Osteocyte (in vitro differentiated cells): Measurements from ENCODE around the gene CDH23. TPM values are rescaled to one million over a fixed set of nuclear protein-coding genes. Genes with fewer than 3 reads are reported as not detected.

Experiments used
- DNase-seq: peaks from one replicate; pipeline ENCODE4 v3.0.0; 2021; ENCODE audit warnings: mixed read lengths; ENCODE audit not compliant: unreplicated experiment; ENCODE audit errors: extremely low spot score
- H3K27ac Mint-ChIP-seq: one replicate; pipeline ENCODE4 v1.8.0; 2021; ENCODE audit warnings: mild to moderate bottlenecking, mixed read lengths; ENCODE audit not compliant: unreplicated experiment
- H3K27me3 Mint-ChIP-seq: one replicate; pipeline ENCODE4 v1.8.0; 2021; ENCODE audit warnings: mixed read lengths; ENCODE audit not compliant: unreplicated experiment
- H3K36me3 Mint-ChIP-seq: one replicate; pipeline ENCODE4 v1.8.0; 2021; ENCODE audit warnings: mixed read lengths; ENCODE audit not compliant: unreplicated experiment
- H3K4me1 Mint-ChIP-seq: one replicate; pipeline ENCODE4 v1.8.0; 2021; ENCODE audit warnings: mixed read lengths; ENCODE audit not compliant: unreplicated experiment
- H3K4me3 Mint-ChIP-seq: one replicate; pipeline ENCODE4 v1.8.0; 2021; ENCODE audit warnings: mild to moderate bottlenecking, moderate library complexity, mixed read lengths; ENCODE audit not compliant: unreplicated experiment
- H3K9me3 Mint-ChIP-seq: one replicate; pipeline ENCODE4 v1.8.0; 2021; ENCODE audit warnings: mixed read lengths; ENCODE audit not compliant: unreplicated experiment
- total RNA-seq: library from RNA; stranded (reverse); gene quantifications from 2 replicates; pipeline ENCODE4 v1.2.1, GENCODE V29; 2021
- TF ChIP-seq, protein P1 (sequence below): fragments of 200-600 bp; sonication (generic); IDR thresholded peaks from 2 replicates; pipeline ENCODE4 v1.5.0; 2021; ENCODE audit warnings: antibody characterized with exemption, mild to moderate bottlenecking, moderate library complexity

Gene CDH23
- total RNA-seq, 1 donor from 2014 or later, result not detected

GRCh38 chr10:71683301-71683700 is 286.6 kb downstream of the CDH23 start:
- H3K4me1 Mint-ChIP-seq, result no peaks in the 10 kb centered on the region
- H3K4me3 Mint-ChIP-seq, result no peak overlapping the region
- no peak overlapping the region for H3K27ac Mint-ChIP-seq
- H3K36me3 Mint-ChIP-seq, result no peaks in the 10 kb centered on the region
- H3K9me3 Mint-ChIP-seq, result no peaks in the 10 kb centered on the region
- no peak for DNase-seq
- TF ChIP-seq, protein P1, sequence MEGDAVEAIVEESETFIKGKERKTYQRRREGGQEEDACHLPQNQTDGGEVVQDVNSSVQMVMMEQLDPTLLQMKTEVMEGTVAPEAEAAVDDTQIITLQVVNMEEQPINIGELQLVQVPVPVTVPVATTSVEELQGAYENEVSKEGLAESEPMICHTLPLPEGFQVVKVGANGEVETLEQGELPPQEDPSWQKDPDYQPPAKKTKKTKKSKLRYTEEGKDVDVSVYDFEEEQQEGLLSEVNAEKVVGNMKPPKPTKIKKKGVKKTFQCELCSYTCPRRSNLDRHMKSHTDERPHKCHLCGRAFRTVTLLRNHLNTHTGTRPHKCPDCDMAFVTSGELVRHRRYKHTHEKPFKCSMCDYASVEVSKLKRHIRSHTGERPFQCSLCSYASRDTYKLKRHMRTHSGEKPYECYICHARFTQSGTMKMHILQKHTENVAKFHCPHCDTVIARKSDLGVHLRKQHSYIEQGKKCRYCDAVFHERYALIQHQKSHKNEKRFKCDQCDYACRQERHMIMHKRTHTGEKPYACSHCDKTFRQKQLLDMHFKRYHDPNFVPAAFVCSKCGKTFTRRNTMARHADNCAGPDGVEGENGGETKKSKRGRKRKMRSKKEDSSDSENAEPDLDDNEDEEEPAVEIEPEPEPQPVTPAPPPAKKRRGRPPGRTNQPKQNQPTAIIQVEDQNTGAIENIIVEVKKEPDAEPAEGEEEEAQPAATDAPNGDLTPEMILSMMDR, result no peak
- H3K27me3 Mint-ChIP-seq, result peaks cover 41% of the 10 kb centered on the region

GRCh38 chr10:71684356-71685173 is 287.8 kb downstream of the CDH23 start:
- H3K9me3 Mint-ChIP-seq, result no peaks in the 10 kb centered on the region
- no peak for DNase-seq
- no peaks in the 10 kb centered on the region for H3K4me1 Mint-ChIP-seq
- no peak overlapping the region for H3K27ac Mint-ChIP-seq
- TF ChIP-seq, protein P1, result no peak
- peaks cover 41% of the 10 kb centered on the region for H3K27me3 Mint-ChIP-seq
- no peak overlapping the region for H3K4me3 Mint-ChIP-seq
- H3K36me3 Mint-ChIP-seq, result no peaks in the 10 kb centered on the region

GRCh38 chr10:71685554-71686232 is 289.0 kb downstream of the CDH23 start:
- Mint-ChIP-seq H3K9me3 (no peaks in the 10 kb centered on the region), H3K27ac (no peak overlapping the region), H3K27me3 (peaks cover 35% of the 10 kb centered on the region), H3K4me3 (no peak overlapping the region), H3K4me1 (no peaks in the 10 kb centered on the region), H3K36me3 (no peaks in the 10 kb centered on the region)
- TF ChIP-seq, protein P1, result no peak
- DNase-seq, result no peak

DNA sequence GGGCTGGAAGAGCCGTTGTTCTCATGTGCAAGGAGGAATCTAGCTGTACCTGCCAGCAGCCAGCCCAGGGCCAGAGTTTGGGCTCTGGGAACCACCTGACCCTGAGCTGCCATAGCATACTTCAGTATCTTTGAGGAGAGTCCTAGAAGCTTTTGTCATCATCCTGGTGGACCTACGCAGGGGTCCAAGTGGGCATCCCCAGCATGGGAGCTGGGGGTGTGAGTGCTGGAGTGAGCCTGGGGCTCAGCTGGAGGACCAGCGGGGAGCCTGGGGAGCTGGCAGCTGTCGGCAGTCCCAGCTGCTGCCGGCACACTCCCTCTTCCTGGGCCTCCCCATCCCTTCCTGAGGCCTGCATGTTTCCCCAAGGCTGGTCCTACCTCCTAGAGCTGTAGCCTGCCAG is 290.4 kb downstream of the CDH23 start:
- Mint-ChIP-seq H3K27me3 (peaks cover 30% of the 10 kb centered on the region), H3K27ac (no peak overlapping the region), H3K4me3 (no peak overlapping the region), H3K9me3 (no peaks in the 10 kb centered on the region), H3K4me1 (no peaks in the 10 kb centered on the region), H3K36me3 (no peaks in the 10 kb centered on the region)
- DNase-seq, result no peak
- TF ChIP-seq, protein P1, result no peak

DNA sequence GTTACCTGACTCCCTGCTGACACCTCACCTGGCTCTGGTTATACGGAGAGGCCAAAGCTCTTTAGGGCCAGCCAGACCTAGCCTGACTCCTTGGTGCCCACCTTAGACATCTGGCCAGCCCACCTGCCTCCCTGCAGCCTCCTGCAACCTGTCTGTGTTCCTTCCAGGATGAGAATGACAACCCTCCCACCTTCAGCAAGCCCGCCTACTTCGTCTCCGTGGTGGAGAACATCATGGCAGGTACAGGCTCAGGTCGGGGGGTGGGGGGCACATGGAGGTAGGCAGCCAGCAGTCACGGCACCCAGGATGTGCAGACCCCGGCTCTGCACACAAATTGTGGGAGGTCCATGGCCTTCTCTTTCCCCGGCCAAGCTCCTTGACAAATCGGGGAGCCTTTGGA is 290.8 kb downstream of the CDH23 start:
- TF ChIP-seq, protein P1, result no peak
- peaks cover 30% of the 10 kb centered on the region for H3K27me3 Mint-ChIP-seq
- H3K36me3 Mint-ChIP-seq, result no peaks in the 10 kb centered on the region
- H3K4me1 Mint-ChIP-seq, result no peaks in the 10 kb centered on the region
- DNase-seq, result no peak
- no peak overlapping the region for H3K4me3 Mint-ChIP-seq
- H3K9me3 Mint-ChIP-seq, result no peaks in the 10 kb centered on the region
- H3K27ac Mint-ChIP-seq, result no peak overlapping the region
